ENCODE data around the gene CDK14.

The CDK14 gene

DNA sequence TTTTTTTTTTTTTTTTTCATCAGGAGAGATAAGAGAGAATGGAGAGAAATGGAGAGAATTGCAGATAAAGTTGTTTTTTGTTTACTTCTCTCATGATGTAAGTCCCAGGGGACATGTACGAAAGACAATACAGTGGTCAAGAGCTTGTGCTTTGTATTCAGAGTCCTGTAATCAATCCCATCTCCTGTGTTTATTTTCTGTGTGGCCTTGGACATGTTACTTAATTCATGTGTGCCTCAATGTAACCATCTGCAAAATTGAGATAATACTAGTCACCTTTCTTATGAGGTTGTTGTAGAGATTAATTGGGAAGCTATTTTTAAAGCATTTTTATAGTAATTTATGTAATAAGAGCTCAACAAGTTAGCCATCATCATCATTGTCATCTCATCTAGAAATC is 117.5 kb downstream of the CDK14 start:
- no peaks in the 10 kb centered on the region for H3K36me3 ChIP-seq (ENCODE audit: insufficient read depth, low read length)
- no peak overlapping the region for H3K9ac ChIP-seq (ENCODE audit: low read depth, low read length)
- DNase-seq (no peak), ATAC-seq (ENCODE audit: insufficient read depth, low read depth) (no peak)
- no peak for TF ChIP-seq EZH2 (IDR thresholded peaks at IDR 0.05; ENCODE audit: borderline replicate concordance, low read depth, low read length, severe bottlenecking)
- TF ChIP-seq, protein P1, sequence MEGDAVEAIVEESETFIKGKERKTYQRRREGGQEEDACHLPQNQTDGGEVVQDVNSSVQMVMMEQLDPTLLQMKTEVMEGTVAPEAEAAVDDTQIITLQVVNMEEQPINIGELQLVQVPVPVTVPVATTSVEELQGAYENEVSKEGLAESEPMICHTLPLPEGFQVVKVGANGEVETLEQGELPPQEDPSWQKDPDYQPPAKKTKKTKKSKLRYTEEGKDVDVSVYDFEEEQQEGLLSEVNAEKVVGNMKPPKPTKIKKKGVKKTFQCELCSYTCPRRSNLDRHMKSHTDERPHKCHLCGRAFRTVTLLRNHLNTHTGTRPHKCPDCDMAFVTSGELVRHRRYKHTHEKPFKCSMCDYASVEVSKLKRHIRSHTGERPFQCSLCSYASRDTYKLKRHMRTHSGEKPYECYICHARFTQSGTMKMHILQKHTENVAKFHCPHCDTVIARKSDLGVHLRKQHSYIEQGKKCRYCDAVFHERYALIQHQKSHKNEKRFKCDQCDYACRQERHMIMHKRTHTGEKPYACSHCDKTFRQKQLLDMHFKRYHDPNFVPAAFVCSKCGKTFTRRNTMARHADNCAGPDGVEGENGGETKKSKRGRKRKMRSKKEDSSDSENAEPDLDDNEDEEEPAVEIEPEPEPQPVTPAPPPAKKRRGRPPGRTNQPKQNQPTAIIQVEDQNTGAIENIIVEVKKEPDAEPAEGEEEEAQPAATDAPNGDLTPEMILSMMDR (IDR thresholded peaks at IDR 0.05; ENCODE audit: borderline replicate concordance, extremely low read depth, low read length, poor library complexity, severe bottlenecking), result no peak
- H3K27me3 ChIP-seq (ENCODE audit: insufficient read depth, low read length, poor library complexity), result no peaks in the 10 kb centered on the region
- H3K4me3 ChIP-seq (ENCODE audit: low read depth in 1 of 2, low read length in 2 of 2), result no peak overlapping the region
- H3K9me3 ChIP-seq (ENCODE audit: insufficient read depth, low read length, severe bottlenecking), result no peaks in the 10 kb centered on the region
- no peak overlapping the region for H3K27ac ChIP-seq (ENCODE audit: low read length)
- no peak overlapping the region for H3K4me2 ChIP-seq (ENCODE audit: insufficient read depth, low read length)
- H4K20me1 ChIP-seq (ENCODE audit: insufficient read depth, low read length), result no peaks in the 10 kb centered on the region
- H3K4me1 ChIP-seq (ENCODE audit: insufficient read depth, low read length), result no peaks in the 10 kb centered on the region
- no peaks in the 10 kb centered on the region for H3K79me2 ChIP-seq (ENCODE audit: insufficient read depth, low read length)
- H2AFZ ChIP-seq (ENCODE audit: low read depth, low read length), result no peak overlapping the region

DNA sequence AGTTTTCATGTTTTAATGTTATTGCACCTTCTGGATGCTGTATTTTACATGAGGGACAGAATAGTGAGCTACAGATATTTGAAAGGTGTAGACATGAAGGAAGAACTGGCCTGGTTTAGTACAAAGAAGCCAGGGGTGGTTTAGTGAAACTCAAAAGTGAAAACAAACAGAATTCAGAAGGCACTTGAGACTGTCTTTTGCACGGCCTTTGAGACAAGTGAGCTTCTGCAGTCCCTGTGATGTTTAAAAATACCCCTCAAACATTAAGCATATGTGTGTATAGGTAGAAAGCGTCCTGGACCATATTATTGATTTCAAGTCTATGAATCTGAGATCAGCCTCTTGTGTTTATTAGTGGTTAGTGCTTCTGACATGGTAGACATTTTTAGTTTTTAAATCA is 118.9 kb downstream of the CDK14 start:
- no peaks in the 10 kb centered on the region for H3K4me1 ChIP-seq (ENCODE audit: insufficient read depth, low read length)
- no peaks in the 10 kb centered on the region for H4K20me1 ChIP-seq (ENCODE audit: insufficient read depth, low read length)
- H3K4me2 ChIP-seq (ENCODE audit: insufficient read depth, low read length), result no peak overlapping the region
- no peak for TF ChIP-seq EZH2 (IDR thresholded peaks at IDR 0.05; ENCODE audit: borderline replicate concordance, low read depth, low read length, severe bottlenecking)
- TF ChIP-seq, protein P1 (IDR thresholded peaks at IDR 0.05; ENCODE audit: borderline replicate concordance, extremely low read depth, low read length, poor library complexity, severe bottlenecking), result no peak
- H3K4me3 ChIP-seq (ENCODE audit: low read depth in 1 of 2, low read length in 2 of 2), result no peak overlapping the region
- DNase-seq (no peak), ATAC-seq (ENCODE audit: insufficient read depth, low read depth) (no peak)
- no peaks in the 10 kb centered on the region for H3K27me3 ChIP-seq (ENCODE audit: insufficient read depth, low read length, poor library complexity)
- no peaks in the 10 kb centered on the region for H3K36me3 ChIP-seq (ENCODE audit: insufficient read depth, low read length)
- no peak overlapping the region for H3K9ac ChIP-seq (ENCODE audit: low read depth, low read length)
- H3K79me2 ChIP-seq (ENCODE audit: insufficient read depth, low read length), result no peaks in the 10 kb centered on the region
- no peaks in the 10 kb centered on the region for H3K9me3 ChIP-seq (ENCODE audit: insufficient read depth, low read length, severe bottlenecking)
- H2AFZ ChIP-seq (ENCODE audit: low read depth, low read length), result no peak overlapping the region
- H3K27ac ChIP-seq (ENCODE audit: low read length), result no peak overlapping the region

DNA sequence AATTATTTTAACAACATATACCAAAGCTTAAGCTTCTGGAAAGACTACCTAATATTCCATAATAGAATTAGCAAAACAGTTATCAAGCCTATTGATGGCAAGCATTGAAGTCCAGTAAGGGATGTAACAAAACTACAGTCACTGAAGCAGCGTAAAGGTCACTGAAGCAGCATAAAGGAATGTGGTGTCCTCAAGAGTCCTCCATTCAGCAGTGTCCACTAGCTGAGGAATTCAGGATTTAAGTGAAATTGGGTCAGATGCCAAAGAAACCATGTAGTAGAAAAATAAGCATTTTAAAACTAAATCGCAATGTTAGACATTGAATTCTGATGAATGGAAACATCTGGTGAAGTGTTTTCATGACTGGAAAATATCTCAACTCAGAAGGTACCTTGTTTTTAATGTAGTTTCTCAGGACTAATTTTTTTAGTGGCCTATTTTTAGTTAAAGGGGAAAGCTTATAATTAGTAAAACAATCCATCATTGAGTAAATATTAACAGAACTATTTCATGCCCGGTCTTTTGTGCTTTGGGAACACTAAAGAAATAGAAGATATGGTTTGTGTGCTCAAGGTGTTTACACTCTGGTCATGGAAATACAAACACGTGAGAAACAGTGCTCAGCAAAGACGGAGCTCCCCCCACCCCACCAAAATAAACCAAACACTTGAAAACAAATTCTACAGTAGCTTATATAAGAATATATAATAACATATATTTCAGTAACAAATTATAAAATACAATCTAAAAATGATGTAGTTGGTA is 121.4 kb downstream of the CDK14 start:
- ATAC-seq (ENCODE audit: insufficient read depth, low read depth) (no peak), DNase-seq (no peak)
- TF ChIP-seq, protein P1 (IDR thresholded peaks at IDR 0.05; ENCODE audit: borderline replicate concordance, extremely low read depth, low read length, poor library complexity, severe bottlenecking), result no peak
- TF ChIP-seq EZH2 (IDR thresholded peaks at IDR 0.05; ENCODE audit: borderline replicate concordance, low read depth, low read length, severe bottlenecking), result no peak
- Histone ChIP-seq H3K4me1 (ENCODE audit: insufficient read depth, low read length) (no peaks in the 10 kb centered on the region), H3K9me3 (ENCODE audit: insufficient read depth, low read length, severe bottlenecking) (no peaks in the 10 kb centered on the region), H3K4me3 (ENCODE audit: low read depth in 1 of 2, low read length in 2 of 2) (no peak overlapping the region), H3K27ac (ENCODE audit: low read length) (no peak overlapping the region), H3K9ac (ENCODE audit: low read depth, low read length) (no peak overlapping the region), H3K36me3 (ENCODE audit: insufficient read depth, low read length) (no peaks in the 10 kb centered on the region), H3K4me2 (ENCODE audit: insufficient read depth, low read length) (no peak overlapping the region), H2AFZ (ENCODE audit: low read depth, low read length) (no peak overlapping the region), H3K79me2 (ENCODE audit: insufficient read depth, low read length) (no peaks in the 10 kb centered on the region), H4K20me1 (ENCODE audit: insufficient read depth, low read length) (no peaks in the 10 kb centered on the region), H3K27me3 (ENCODE audit: insufficient read depth, low read length, poor library complexity) (no peaks in the 10 kb centered on the region)

All from DND-41 (cell line).